GM21825 (cell line): ENCODE results near the gene CD36.

Source experiments
- ATAC-seq: cut with Tn5 transposase; IDR thresholded peaks from one replicate; pipeline ENCODE4 v1.9.1; 2021; ENCODE audit warnings: mild to moderate bottlenecking, moderate library complexity; ENCODE audit not compliant: unreplicated experiment

Gene CD36

GRCh38 chr7:80637911-80638765 lies at the start of gene CD36:
TSS of gene CD36 (plus strand) at chr7:80638642. CDS start at chr7:80646741, 8,099 bp downstream.
- ATAC-seq: no peak

- ATAC-seq: no peak
Observed at GRCh38 chr7:80589631-80590030, 48.8 kb upstream of the CD36 start.

- no peak for ATAC-seq
Observed at GRCh38 chr7:80591654-80592053, 46.8 kb upstream of the CD36 start.

- ATAC-seq: no peak
Observed at GRCh38 chr7:80593869-80594586, 44.4 kb upstream of the CD36 start.

GRCh38 chr7:80596933-80597517 lies 41.4 kb upstream of the CD36 start:
- ATAC-seq: no peak

GRCh38 chr7:80597875-80598274 lies 40.6 kb upstream of the CD36 start:
- ATAC-seq: no peak

- no peak for ATAC-seq
Observed at GRCh38 chr7:80600046-80600445, 38.4 kb upstream of the CD36 start.

- ATAC-seq: no peak
Observed at GRCh38 chr7:80601999-80602398, 36.4 kb upstream of the CD36 start.

- no peak for ATAC-seq
Observed at GRCh38 chr7:80603940-80604339, 34.5 kb upstream of the CD36 start.

- no peak for ATAC-seq
Observed at GRCh38 chr7:80604436-80604835, 34.0 kb upstream of the CD36 start.

- no peak for ATAC-seq
Observed at GRCh38 chr7:80607136-80607535, 31.3 kb upstream of the CD36 start.

GRCh38 chr7:80608336-80608735 lies 30.1 kb upstream of the CD36 start:
- no peak for ATAC-seq

- no peak for ATAC-seq
Observed at GRCh38 chr7:80609751-80610150, 28.7 kb upstream of the CD36 start.

GRCh38 chr7:80611353-80611752 lies 27.1 kb upstream of the CD36 start:
- ATAC-seq: no peak

GRCh38 chr7:80611779-80612178 lies 26.7 kb upstream of the CD36 start:
- ATAC-seq: no peak

GRCh38 chr7:80612880-80613279 lies 25.6 kb upstream of the CD36 start:
- no peak for ATAC-seq

- no peak for ATAC-seq
Observed at GRCh38 chr7:80613519-80613918, 24.9 kb upstream of the CD36 start.

- no peak for ATAC-seq
Observed at GRCh38 chr7:80614851-80615271, 23.6 kb upstream of the CD36 start.

GRCh38 chr7:80618096-80618495 lies 20.3 kb upstream of the CD36 start:
- ATAC-seq: no peak

GRCh38 chr7:80619741-80620140 lies 18.7 kb upstream of the CD36 start:
- no peak for ATAC-seq

GRCh38 chr7:80622541-80622940 lies 15.9 kb upstream of the CD36 start:
- no peak for ATAC-seq
